CD14-positive monocyte (primary cell): ENCODE data around the gene FOXG1. TPM values are rescaled to one million over a fixed set of nuclear protein-coding genes. Genes with fewer than 3 reads are reported as not detected.
A peak's percentile ranks its signal among the peaks of the same experiment; 100 is the strongest.

Experiments used
- DNase-seq, 3 donors: peaks; one replicate each; pipeline ENCODE4 v3.0.0-alpha.2; 2011 to 2022
- H2AFZ ChIP-seq: 2 replicates; pipeline ENCODE4 v1.6.0; 2012; ENCODE audit warnings: mild to moderate bottlenecking, low read depth, low read length, inconsistent platforms; ENCODE audit not compliant: insufficient read depth, poor library complexity, severe bottlenecking
- H3K27ac ChIP-seq, 2 donors: 1 replicate in 1 of 2; 2 replicates in 1 of 2; pipeline ENCODE4 v1.5.1; 2012 to 2013; ENCODE audit warnings: low read length in 2 of 2, control low read depth in 1 of 2, inconsistent platforms in 1 of 2, low read depth in 1 of 2, mild to moderate bottlenecking in 1 of 2
- H3K27me3 ChIP-seq, 2 donors: one replicate each; pipeline versions ENCODE4 v1.6.0 to v1.6.1; 2011 to 2013; ENCODE audit warnings: low read length in 2 of 2; ENCODE audit not compliant: control insufficient read depth in 2 of 2, insufficient read depth in 2 of 2
- H3K36me3 ChIP-seq, 2 donors: replicated peaks in 1 of 2; 1 replicate in 1 of 2; 2 replicates in 1 of 2; pipeline versions ENCODE4 v1.5.1 to v1.6.1; 2012 to 2013; ENCODE audit warnings: low read length in 2 of 2, control low read depth in 1 of 2, inconsistent platforms in 1 of 2, mild to moderate bottlenecking in 1 of 2; ENCODE audit not compliant: insufficient read depth in 2 of 2, control insufficient read depth in 1 of 2
- H3K4me1 ChIP-seq, 2 donors: 1 replicate in 1 of 2; 2 replicates in 1 of 2; pipeline versions ENCODE4 v1.5.1 to v1.6.1; 2012 to 2013; ENCODE audit warnings: low read length in 2 of 2, control low read depth in 1 of 2, inconsistent platforms in 1 of 2, mild to moderate bottlenecking in 1 of 2, moderate library complexity in 1 of 2; ENCODE audit not compliant: insufficient read depth in 2 of 2, control insufficient read depth in 1 of 2
- H3K4me2 ChIP-seq: replicated peaks from 2 replicates; pipeline ENCODE3; 2012; ENCODE audit warnings: low read length, moderate library complexity, mild to moderate bottlenecking; ENCODE audit not compliant: poor library complexity, severe bottlenecking; ENCODE audit errors: extremely low read depth
- H3K4me3 ChIP-seq, 3 experiments: fragments of 200-600 bp in 1 of 3; sonication (generic) in 1 of 3; replicated peaks in 1 of 3; 1 replicate in 2 of 3; 2 replicates in 1 of 3; pipeline ENCODE4 v1.5.1; 2011 to 2013; ENCODE audit warnings: low read length in 3 of 3, mild to moderate bottlenecking in 3 of 3, control low read depth in 2 of 3, low read depth in 2 of 3, inconsistent platforms in 1 of 3, moderate library complexity in 1 of 3
- H3K79me2 ChIP-seq: 2 replicates; pipeline ENCODE4 v1.6.0; 2012; ENCODE audit warnings: mild to moderate bottlenecking, control low read depth, inconsistent platforms, low read length, moderate library complexity; ENCODE audit not compliant: insufficient read depth
- H3K9ac ChIP-seq: 2 replicates; pipeline ENCODE4 v1.6.0; 2017; ENCODE audit warnings: low read length, mild to moderate bottlenecking; ENCODE audit not compliant: insufficient read depth, poor library complexity, severe bottlenecking
- H3K9me3 ChIP-seq, 2 donors: replicated peaks in 1 of 2; 1 replicate in 1 of 2; 2 replicates in 1 of 2; pipeline versions ENCODE4 v1.5.1 to v1.6.1; 2012 to 2013; ENCODE audit warnings: low read length in 2 of 2, control low read depth in 1 of 2; ENCODE audit not compliant: control insufficient read depth in 1 of 2, insufficient read depth in 1 of 2
- H4K20me1 ChIP-seq: 2 replicates; pipeline ENCODE4 v1.6.0; 2012; ENCODE audit warnings: mild to moderate bottlenecking, low read length, control low read depth, moderate library complexity; ENCODE audit not compliant: insufficient read depth
- H3K27ac Mint-ChIP-seq, 7 donors: one replicate each; pipeline ENCODE4 v1.8.0; 2020; ENCODE audit warnings: mild to moderate bottlenecking in 7 of 7, mixed read lengths in 7 of 7, moderate library complexity in 6 of 7, inconsistent platforms in 2 of 7
- H3K27me3 Mint-ChIP-seq, 3 donors: one replicate each; pipeline ENCODE4 v1.8.0; 2021 to 2022; ENCODE audit warnings: low read depth in 3 of 3, mild to moderate bottlenecking in 3 of 3, mixed read lengths in 3 of 3, moderate library complexity in 3 of 3, inconsistent platforms in 1 of 3
- H3K36me3 Mint-ChIP-seq, 2 donors: one replicate each; pipeline ENCODE4 v1.8.0; 2020; ENCODE audit warnings: mixed read lengths in 2 of 2, inconsistent platforms in 1 of 2, mild to moderate bottlenecking in 1 of 2
- H3K4me1 Mint-ChIP-seq: one replicate; pipeline ENCODE4 v1.8.0; 2020; ENCODE audit warnings: mild to moderate bottlenecking, mixed read lengths
- H3K4me3 Mint-ChIP-seq, 2 donors: one replicate each; pipeline ENCODE4 v1.8.0; 2020; ENCODE audit warnings: mild to moderate bottlenecking in 2 of 2, mixed read lengths in 2 of 2, moderate library complexity in 1 of 2
- H3K9me3 Mint-ChIP-seq, 7 donors: one replicate each; pipeline ENCODE4 v1.8.0; 2020 to 2022; ENCODE audit warnings: mixed read lengths in 7 of 7, mild to moderate bottlenecking in 6 of 7, moderate library complexity in 6 of 7, inconsistent platforms in 2 of 7
- CTCF ChIP-seq: fragments of 200-600 bp; IDR thresholded peaks from one replicate; pipeline ENCODE4 v1.8.0; 2022; ENCODE audit warnings: antibody characterized with exemption, mild to moderate bottlenecking
- WGBS: methylation state at CpG from one replicate; pipeline ENCODE4 v1.1.5; 2013; ENCODE audit warnings: missing lambda C conversion rate; ENCODE audit not compliant: insufficient coverage; 5-methylcytosine and 5-hydroxymethylcytosine counted together
- intact Hi-C, 2 donors: fragments of 100-400 bp; cut with micrococcal nuclease; formaldehyde crosslinking; loops; one replicate each; pipeline versions ENCODE4 v1.15.0 to v1.15.1; 2023
- polyA plus RNA-seq, 3 donors: library from polyadenylated mRNA; depleted of rRNA in 1 of 3; unstranded in 2 of 3; stranded (reverse) in 1 of 3; fragments of 300-500 nt in 2 of 3; fragments of >200 nt in 1 of 3; fragmentation: Illumina TruSeq in 2 of 3; gene quantifications; 1 replicate in 2 of 3; 2 replicates in 1 of 3; pipeline ENCODE4 v1.2.3, GENCODE V29; 2012 to 2021

Gene FOXG1
- polyA plus RNA-seq, 3 donors = not detected

GRCh38 chr14:28782301-28782700 lies 15.7 kb downstream of the FOXG1 start:
- peaks cover 10 to 33% of the 10 kb centered on the region in 2 donors for H3K9me3 ChIP-seq
- peaks cover 13 to 40% (median 29%) of the 10 kb centered on the region in 7 donors for H3K9me3 Mint-ChIP-seq
- intact Hi-C loops = no loop called here
- no peak overlapping the region for H2AFZ ChIP-seq
- WGBS = no CpG with 5 or more reads among the region's 2 CpGs
- no peak for TF ChIP-seq CTCF
- H3K36me3 Mint-ChIP-seq = peaks cover 2 to 8% of the 10 kb centered on the region in 2 donors
- no peaks in the 10 kb centered on the region for H3K4me1 ChIP-seq
- no peak overlapping the region for H3K9ac ChIP-seq
- no peaks in the 10 kb centered on the region for H3K36me3 ChIP-seq
- H3K4me3 Mint-ChIP-seq = no peak overlapping the region
- H3K4me2 ChIP-seq = no peak overlapping the region
- peaks cover 7% of the 10 kb centered on the region for H3K4me1 Mint-ChIP-seq
- no peak overlapping the region for H3K4me3 ChIP-seq
- H3K79me2 ChIP-seq = no peaks in the 10 kb centered on the region
- no peak overlapping the region for H3K27ac Mint-ChIP-seq
- peaks cover 71 to 87% (median 79%) of the 10 kb centered on the region in 3 donors for H3K27me3 Mint-ChIP-seq
- H4K20me1 ChIP-seq = no peaks in the 10 kb centered on the region
- H3K27ac ChIP-seq = no peak overlapping the region
- H3K27me3 ChIP-seq = peaks cover 61 to 92% of the 10 kb centered on the region in 2 donors
- DNase-seq = no peak

- DNase-seq = no peak
- Mint-ChIP-seq H3K4me3 (peak overlapping the region in 1 of 2 donors; percentile 52), H3K4me1 (peaks cover 7% of the 10 kb centered on the region), H3K9me3 (peaks cover 13 to 32% (median 25%) of the 10 kb centered on the region in 7 donors), H3K27me3 (peaks cover 58 to 74% (median 67%) of the 10 kb centered on the region in 3 donors), H3K36me3 (peaks cover 2 to 8% of the 10 kb centered on the region in 2 donors), H3K27ac (no peak overlapping the region)
- Histone ChIP-seq H2AFZ (no peak overlapping the region), H3K9me3 (peaks cover 10 to 29% of the 10 kb centered on the region in 2 donors), H3K27ac (no peak overlapping the region), H3K4me1 (no peaks in the 10 kb centered on the region), H3K9ac (no peak overlapping the region), H3K4me3 (no peak overlapping the region), H3K79me2 (no peaks in the 10 kb centered on the region), H3K27me3 (peaks cover 48 to 78% of the 10 kb centered on the region in 2 donors), H3K4me2 (no peak overlapping the region), H4K20me1 (no peaks in the 10 kb centered on the region), H3K36me3 (no peaks in the 10 kb centered on the region)
- TF ChIP-seq CTCF = no peak
- 11% methylated on average over 1 of the region's 4 CpGs for WGBS
- intact Hi-C loops = no loop called here
These were observed 17.1 kb downstream of the FOXG1 start for GRCh38 chr14:28783664-28784063.
